HG03342 (cell line): Measurements from ENCODE around the gene PRRX2.

ENCODE experiments used
- ATAC-seq: cut with Tn5 transposase; IDR thresholded peaks from one replicate; pipeline ENCODE4 v1.9.1; 2021; ENCODE audit warnings: mild to moderate bottlenecking, moderate library complexity; ENCODE audit not compliant: unreplicated experiment

The PRRX2 gene

DNA sequence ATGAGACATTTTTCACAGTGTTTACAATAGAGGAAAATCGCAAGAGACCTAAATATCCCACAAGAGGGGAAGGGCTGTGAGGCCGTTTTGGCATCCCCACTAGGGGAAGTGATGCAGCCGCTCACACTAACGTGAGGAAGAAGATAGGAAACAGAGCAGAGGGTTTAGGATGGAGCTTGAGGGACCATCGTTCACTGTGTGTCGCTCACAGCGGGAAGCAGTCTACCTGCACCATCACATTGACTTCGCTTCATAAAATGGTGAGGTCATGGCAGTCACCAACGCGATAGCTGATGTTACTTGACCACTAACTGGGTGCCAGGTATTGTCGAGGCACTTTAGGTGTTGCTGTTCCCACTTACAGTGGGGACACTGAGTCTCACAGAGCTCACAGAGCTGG lies 35.6 kb downstream of the PRRX2 start:
- ATAC-seq = no peak

DNA sequence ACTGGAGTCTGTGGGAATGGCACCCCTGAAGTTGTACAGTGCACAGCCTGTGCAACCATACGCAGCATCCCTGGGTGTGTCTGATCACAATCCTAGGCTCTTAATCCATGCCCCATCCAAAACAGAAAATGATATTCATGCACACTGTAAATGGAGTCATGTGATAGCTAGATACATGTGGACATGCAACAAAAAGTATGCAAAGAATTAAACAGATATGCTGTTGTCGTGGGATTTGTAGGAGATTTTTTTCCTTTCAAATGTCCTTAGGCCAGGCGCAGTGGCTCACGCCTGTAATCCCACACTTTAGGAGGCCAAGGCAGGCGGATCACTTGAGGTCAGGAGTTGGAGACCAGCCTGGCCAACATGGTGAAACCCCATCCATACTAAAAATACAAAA lies 36.1 kb downstream of the PRRX2 start:
- ATAC-seq = no peak

DNA sequence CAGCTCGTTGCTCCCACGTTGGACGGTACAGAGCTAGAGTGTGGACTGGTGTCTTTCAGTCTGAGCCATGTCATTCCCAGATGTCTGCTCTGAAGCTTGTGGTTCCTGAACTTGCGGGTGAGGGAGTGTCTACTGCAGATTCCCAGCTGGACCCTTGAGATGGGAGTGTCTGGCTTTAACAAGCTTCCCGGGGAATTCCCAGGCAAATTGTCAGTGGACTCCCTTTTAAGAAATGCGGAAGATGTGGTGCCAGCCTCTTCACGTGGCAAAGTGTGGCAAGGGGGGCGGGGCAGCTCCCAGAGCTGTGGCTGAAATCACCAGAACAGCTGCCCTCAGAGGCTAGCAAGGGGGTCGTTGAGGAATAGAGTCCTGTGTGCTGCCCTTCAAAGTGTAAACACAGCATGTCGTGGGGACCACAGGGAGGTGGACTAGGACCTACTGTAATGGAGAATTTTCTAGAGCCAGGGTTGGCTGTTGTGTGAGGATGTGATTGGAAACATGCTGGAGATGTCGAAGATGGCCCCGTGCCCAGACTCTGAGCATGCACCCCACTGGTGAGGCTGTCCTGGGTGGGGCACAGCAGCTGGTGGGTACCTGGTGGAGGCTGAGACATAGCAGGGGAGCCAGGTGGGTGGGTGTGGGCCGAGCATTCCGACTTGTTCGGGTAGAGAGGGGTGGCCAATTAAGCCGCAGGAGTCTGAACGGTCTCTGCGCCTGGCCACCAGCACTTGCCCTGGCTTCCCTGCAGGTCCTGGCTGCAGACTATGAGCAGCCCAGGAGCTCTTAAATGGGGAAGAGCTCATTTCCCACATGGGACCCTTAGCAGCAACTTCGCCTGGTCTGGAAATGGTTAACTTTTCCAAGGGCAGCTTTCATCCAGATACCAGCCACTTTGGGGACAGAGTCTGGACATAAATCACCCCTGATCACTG lies 37.4 kb downstream of the PRRX2 start:
- no peak for ATAC-seq

DNA sequence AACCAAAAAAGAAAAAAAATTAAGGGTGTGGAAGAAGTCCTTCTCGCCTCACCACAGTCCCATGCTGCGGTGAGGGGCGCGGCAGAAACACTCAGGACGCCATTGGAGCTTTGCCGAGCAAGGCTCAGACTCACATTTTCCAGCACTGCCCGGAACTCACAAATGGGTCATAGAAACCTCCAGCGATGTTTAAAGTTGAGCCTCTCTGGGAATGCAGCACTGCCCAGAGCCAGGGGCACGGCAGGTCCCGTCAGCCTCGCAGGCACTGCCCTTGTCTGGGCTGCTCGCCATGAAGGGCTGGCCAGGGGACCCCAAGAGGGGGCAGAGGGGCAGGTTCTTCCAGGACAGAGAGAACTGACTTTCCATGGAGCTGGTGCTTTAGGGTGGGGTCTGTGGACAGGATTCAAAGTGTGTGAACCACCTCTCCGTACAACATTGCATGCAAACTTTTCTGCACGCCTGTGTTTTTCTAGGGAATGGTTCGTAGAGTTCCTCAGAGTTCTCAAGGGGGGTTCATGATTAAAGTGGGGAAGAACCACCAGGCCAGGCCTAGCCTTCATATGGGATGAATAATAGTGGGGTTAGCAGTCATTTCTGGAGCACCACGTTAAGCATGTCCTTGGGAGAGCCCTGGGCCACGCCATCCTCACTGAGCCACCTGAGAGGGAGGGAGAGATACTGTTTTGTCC lies 38.4 kb downstream of the PRRX2 start:
- no peak for ATAC-seq

DNA sequence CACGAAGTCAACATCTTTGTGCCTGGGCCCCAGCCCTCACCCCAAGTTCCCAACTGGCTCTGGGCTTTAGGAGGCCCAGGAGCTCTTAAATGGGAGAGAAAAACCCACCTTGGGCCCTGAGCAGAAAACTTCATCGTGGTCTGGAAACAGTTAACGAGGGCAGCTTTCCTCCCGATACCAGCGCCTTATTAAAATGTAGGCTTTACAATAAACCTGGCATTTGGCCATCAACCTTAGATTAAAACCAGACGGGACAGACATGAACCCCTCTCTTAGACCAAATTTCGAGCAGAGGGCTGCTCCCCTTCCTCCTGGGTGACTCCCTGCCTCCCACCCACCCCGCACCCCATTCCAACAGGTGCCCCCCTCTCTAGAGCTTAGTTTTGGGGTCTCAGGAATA lies 39.4 kb downstream of the PRRX2 start:
- ATAC-seq = no peak

DNA sequence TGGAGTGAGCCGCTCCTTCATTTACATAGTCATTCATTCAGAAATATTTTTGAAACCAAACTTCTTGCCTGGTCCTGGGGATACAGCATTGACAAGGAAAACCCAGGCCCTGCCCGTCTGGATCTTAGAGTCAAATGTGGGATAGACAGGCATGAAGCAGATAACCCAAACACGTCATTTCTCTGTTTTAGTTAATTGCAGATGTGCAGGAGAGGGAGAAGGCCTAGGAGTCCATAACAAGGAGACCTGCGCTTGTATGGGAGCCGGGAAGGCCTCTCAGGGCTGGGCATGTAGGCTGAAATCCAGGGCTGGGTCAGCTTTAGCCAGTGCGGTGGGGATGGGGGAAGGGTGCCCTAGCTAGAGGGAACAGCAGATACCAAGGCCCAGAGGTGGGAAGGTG lies 43.3 kb downstream of the PRRX2 start:
- no peak for ATAC-seq

DNA sequence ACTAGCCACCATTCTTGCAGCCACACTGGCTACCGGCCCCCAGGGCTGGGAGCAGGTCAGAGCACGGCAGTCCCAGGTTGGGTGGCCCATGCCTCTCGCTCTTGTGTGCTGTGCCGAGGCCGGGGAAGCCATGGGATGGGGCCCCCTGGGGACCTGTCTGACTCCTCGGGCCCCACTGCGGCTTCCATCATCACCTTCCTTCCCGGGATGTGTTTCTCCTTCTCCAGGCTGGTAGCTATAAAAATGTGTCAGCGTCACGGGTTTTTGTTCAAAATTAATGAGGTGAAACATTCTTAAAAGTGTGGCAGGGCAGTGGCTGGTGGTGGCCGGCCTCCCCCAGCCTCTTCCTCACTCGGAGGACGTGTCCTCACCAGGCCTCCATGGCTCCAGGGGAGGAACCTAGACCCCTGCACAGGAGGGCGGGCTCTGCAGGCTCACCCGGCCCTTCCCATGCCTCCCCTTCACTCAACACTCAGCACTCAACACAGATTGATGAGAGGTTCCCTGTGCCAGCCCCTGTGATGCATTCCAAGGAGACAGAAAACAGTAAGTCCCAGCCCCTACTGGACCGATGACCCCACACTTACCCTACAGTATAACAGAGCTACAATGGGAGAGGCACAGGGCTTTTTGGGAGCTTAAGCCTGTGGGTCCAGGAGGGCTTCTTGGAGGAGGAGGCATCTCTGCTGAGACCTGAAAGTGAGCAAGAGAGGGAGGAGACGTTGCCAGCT lies 44.2 kb downstream of the PRRX2 start:
- no peak for ATAC-seq

DNA sequence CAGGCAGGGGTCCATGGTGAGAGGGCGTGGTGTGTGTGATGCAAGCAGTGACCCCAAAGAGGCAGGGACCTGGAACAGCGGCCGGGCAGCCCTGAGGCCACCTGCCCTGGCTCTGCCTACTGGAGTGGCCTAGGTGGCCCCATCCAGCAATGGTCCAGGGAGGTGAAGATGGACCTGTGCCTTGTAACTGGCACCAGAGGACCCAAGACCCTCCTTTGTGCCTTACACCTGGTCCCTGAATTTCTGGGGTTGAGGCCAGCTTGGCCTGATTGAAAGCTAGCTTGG lies 44.7 kb downstream of the PRRX2 start:
- ATAC-seq = no peak

DNA sequence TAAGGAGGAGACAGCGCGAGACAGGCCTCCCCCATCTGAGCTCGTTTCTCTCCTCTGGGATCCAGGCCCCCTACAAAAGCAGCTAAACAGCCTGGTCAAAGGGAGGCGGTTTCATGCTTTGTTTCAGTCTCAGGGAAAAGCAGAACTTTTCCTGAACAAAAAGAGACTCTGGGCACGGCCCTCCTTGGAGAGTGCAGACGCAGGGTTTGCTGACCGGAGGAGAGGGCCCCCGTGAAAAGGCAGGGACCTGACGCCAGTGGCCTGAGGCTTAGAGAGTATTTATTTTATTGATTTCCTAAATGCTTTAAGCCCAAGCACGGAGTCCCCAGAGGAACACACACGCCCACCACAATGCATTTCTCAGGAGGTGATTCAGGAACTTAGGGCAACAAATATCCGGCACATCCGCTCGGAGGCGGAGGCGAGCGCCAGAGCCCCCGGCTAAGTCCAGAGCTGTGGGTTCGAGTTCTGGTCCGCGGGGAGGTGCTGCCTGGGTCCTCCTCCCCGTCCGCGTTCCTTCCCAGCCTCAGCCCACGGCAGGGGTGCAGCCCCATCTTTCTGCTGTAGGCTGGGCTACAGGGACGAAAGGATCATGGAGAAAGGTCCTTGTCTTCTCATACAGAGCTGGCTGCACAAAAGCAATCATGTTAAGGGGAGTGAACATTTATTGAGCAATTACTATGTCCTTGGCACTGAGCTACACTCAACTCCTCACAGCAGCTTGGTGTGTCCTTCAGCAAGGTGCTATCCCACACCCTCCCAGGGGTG lies 47.4 kb downstream of the PRRX2 start:
- no peak for ATAC-seq

DNA sequence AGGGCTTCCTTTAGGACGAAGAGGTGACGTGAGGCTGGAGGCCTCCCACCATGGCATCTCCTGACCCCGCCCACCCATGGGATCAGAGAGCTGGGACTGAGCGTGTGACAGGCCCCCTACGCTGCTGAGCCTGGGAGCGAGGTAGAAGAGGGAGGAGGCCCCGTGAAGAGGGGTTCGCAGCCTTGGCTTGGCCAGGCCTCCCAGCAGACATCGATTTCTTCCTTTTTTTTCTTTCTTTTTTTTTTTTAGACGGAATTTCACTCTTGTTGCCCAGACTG lies 47.9 kb downstream of the PRRX2 start:
- no peak for ATAC-seq

DNA sequence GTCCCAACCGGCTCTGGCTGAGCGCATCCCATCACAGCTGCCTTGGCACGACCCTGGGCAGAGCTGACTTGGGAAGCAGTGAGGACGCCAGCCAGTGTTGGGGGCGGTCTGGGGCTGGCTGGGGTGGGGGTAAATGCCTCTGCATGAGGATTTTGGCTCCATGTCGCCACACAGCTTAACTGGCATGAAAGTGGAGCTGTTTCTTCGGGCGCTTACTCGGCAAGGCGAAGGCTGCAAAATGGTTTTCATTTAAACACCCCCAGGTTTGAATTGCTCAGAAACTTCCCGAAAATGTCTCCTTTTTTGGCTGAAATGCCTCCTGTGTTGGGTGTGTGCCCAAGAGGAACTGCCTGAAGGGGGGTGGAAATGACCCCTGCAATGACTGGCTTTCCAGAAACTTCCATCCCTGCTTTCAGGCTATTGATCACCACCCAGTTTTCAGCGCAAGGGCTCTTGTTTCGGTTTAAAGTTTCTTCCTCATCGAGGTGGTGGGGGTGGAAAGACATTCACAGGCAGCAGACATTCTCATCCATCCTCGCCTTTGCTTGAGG lies 49.1 kb downstream of the PRRX2 start:
- no peak for ATAC-seq

DNA sequence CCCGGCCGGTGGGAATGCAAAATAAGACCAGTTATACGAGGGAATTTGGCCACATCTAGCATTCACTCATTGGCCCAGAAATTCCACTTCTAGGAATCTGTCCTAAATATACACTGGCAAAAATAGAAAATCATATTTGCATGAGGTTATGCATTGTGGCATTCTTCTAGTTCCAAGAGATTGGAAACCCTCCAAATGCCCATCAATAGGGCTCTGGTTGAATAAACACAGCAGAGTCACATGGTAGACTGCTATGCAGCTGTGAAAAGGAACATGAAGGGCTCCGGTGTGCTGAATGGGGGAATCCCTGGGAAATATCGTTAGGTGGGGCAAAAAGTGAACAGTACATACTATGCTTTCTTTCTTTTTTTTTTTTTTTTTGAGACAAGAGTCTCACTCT lies 50.6 kb downstream of the PRRX2 start:
- ATAC-seq = no peak

DNA sequence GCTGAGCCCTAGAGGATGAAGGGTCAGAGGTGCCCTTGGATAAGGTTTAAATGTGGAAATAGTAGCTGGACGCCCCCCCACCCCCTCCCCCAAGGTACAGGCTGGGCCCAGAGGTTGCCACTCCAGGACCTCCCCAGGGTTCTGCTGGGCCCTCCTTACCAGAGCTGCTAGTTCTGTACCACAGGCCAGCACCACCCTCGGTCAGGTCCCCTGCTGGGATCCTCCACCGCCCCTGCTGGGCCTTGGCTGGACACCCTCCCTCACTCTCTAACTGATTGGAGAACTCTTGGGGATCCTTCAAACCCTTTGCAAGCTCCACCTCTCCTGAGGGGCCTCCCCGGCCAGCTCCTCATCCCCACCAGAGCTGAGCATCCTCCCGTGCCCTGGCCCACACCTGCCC lies 52.5 kb downstream of the PRRX2 start:
- ATAC-seq = no peak

DNA sequence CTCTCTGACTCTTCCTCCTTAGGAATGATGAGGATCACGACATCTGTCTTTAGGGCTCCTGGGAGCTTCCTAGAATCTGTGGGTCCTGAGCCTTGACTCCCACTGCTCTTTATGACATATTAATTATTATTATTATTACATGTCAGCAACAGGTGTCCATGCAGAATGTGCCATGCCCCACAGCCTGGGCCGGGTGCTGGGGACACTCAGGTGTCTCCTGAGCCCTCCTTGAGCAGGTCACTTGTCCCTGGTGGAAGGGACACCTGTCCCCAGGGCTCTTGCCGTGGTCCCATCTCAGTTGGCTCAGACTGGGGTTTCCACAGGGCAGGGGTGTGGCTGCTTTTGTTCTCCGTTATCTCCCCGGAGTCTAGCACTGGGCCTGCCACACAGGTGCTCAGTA lies 53.2 kb downstream of the PRRX2 start:
- ATAC-seq = no peak

DNA sequence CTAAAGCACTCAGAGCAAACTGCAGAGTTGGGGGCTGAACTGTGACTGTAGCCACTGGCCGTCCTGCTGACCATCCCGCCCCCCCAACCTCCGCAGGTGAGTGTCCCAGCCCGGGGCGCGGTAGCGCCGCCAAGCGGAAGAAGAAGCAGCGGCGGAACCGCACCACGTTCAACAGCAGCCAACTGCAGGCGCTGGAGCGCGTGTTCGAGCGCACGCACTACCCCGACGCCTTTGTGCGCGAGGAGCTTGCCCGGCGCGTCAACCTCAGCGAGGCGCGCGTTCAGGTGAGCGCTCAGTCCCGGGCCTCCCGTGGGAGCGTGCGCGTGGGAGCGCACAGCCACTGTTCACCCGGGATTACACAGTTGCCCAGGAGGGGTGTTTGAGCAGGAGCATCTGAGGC lies 53.7 kb downstream of the PRRX2 start:
- no peak for ATAC-seq

DNA sequence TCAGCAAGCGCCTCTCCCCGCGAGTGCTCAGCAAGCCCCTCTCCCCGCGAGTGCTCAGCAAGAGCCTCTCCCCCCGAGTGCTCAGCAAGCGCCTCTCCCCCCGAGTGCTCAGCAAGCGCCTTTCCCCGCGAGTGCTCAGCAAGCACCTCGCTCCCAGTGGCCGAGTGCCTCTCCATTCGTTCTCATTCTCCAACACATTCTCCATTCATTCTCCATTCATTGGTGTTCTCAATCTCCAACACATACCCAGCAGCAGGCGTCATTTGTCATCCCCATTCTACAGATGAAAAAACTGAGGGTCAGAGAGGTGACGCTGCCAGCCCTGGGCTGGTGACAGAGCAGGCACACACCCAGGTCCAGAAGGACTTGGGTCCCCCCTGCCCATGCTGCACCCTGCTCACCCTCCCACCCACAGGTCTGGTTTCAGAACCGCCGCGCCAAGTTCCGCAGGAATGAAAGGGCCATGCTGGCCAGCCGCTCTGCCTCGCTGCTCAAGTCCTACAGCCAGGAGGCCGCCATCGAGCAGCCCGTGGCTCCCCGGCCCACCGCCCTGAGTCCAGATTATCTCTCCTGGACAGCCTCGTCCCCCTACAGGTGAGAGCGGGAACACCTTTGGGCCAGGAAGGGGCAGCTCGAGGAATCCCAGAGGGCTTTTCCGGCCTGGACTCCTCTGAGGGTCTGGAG lies 54.9 kb downstream of the PRRX2 start:
- no peak for ATAC-seq

DNA sequence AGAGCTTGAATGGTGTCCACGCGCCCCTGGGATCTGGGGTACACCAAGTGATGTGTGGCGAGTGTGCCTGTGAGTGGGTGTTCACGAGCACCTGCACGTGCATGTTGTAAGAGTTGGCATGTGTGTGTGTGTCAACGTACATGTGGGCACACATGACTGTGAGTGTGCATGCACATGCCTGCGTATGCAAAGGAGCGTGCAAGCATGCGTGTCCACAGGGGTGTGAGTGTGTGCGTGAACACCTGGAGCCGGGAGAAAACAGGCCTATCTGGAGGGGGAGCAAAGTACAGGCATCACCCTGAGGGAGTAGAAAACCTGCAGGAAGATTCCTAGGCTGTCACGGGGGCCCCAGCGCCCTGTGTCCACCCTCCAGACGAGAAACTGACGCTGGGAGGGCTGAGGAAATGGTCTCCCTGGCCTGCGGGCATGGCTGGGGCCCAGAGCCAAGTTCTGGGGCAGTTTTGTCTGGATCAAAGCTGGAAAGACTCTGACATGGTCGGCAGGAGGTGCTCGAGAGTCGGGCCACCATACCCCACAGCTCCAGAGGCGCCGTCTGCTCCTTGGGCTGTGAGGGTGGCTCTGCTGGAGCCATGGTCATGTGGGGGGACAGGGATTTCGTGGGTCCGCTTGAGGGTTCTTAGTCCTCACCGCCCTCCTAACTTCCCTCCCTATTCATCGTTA lies 55.6 kb downstream of the PRRX2 start:
- ATAC-seq = no peak

DNA sequence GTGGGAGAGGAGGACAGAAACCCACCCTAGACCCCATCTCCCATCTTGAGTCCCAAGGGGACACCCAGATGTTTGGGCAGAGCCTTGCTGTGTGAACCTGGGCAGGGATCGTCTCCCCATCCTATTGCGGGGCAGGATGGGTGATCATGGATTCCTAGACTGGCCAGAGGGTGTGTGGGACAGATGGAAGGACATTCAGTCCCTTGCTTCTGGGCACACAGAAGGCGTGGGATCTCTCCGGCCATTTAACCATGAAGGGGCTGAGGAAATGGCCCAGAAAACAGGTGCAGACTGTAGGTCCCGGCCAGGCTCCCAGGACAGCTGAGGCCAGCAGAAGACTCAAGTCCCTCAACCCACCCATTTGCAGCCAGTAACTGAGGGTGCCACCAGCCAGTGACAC lies 57.5 kb downstream of the PRRX2 start:
- no peak for ATAC-seq

DNA sequence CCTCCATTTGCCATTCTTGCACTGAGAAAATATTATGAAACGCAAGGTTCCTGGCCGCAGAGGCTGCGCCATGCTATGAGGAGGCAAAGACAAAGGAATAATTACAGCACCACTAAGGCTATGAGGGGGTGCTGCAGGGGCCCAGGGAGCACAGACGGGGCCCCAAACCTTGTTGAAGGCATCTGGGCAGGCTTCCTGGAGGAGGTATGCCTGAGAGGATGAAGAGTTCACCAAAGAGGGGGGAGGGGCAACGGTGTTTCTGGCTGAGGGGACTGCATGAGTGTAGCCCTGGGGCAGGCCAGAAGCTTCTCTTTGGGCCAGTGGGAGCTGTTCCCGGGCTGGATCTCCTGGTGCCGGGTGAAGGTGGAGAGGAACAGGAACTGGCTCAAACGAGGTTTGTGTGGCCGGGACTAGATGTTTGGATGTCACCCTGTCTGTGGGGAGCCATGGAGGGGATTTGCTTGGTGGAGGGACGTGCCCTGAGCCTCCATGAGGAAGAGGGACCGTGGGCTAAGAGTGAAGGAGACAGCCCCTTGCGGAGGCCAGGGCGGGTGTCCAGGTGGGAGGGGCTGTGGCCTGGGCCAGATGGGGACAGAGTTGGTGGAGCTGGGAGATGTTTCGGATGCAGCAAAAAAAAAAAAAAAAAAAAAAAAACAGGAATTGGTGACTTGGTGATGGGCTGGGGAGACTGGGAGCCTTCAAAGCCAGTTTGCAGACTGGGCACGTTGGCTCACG lies 59.2 kb downstream of the PRRX2 start:
- ATAC-seq = no peak
